ENCODE data around the gene PRKCE. TPM values are rescaled to one million over a fixed set of nuclear protein-coding genes. Genes with fewer than 3 reads are reported as not detected.

The PRKCE gene
- total and polyA plus RNA-seq, 2 of the 8 experiments (the other 6 are each of a cell fraction or from before 2014, with no cell fraction given), result 0.54 to 2.1 TPM

DNA sequence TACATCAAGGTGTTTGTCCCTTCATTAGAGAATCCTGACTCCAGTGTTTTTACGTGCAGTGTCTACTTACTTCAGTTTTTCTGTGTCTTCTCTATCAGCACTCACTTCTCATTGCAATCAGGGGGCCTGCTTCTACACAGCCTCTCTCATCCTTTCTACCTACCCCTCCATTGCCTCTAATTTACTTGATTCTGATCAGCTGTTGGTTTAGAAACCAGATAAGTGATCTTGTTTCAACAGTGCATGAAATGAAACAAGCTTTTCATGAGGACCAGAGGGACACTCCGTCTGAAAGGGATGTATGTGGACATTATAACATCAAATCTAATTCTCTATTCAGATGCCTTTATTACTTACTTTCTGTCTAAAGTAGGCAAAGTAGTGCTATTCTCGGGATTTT, 136.9 kb downstream of the PRKCE start (continued):
- TF ChIP-seq, protein P1, sequence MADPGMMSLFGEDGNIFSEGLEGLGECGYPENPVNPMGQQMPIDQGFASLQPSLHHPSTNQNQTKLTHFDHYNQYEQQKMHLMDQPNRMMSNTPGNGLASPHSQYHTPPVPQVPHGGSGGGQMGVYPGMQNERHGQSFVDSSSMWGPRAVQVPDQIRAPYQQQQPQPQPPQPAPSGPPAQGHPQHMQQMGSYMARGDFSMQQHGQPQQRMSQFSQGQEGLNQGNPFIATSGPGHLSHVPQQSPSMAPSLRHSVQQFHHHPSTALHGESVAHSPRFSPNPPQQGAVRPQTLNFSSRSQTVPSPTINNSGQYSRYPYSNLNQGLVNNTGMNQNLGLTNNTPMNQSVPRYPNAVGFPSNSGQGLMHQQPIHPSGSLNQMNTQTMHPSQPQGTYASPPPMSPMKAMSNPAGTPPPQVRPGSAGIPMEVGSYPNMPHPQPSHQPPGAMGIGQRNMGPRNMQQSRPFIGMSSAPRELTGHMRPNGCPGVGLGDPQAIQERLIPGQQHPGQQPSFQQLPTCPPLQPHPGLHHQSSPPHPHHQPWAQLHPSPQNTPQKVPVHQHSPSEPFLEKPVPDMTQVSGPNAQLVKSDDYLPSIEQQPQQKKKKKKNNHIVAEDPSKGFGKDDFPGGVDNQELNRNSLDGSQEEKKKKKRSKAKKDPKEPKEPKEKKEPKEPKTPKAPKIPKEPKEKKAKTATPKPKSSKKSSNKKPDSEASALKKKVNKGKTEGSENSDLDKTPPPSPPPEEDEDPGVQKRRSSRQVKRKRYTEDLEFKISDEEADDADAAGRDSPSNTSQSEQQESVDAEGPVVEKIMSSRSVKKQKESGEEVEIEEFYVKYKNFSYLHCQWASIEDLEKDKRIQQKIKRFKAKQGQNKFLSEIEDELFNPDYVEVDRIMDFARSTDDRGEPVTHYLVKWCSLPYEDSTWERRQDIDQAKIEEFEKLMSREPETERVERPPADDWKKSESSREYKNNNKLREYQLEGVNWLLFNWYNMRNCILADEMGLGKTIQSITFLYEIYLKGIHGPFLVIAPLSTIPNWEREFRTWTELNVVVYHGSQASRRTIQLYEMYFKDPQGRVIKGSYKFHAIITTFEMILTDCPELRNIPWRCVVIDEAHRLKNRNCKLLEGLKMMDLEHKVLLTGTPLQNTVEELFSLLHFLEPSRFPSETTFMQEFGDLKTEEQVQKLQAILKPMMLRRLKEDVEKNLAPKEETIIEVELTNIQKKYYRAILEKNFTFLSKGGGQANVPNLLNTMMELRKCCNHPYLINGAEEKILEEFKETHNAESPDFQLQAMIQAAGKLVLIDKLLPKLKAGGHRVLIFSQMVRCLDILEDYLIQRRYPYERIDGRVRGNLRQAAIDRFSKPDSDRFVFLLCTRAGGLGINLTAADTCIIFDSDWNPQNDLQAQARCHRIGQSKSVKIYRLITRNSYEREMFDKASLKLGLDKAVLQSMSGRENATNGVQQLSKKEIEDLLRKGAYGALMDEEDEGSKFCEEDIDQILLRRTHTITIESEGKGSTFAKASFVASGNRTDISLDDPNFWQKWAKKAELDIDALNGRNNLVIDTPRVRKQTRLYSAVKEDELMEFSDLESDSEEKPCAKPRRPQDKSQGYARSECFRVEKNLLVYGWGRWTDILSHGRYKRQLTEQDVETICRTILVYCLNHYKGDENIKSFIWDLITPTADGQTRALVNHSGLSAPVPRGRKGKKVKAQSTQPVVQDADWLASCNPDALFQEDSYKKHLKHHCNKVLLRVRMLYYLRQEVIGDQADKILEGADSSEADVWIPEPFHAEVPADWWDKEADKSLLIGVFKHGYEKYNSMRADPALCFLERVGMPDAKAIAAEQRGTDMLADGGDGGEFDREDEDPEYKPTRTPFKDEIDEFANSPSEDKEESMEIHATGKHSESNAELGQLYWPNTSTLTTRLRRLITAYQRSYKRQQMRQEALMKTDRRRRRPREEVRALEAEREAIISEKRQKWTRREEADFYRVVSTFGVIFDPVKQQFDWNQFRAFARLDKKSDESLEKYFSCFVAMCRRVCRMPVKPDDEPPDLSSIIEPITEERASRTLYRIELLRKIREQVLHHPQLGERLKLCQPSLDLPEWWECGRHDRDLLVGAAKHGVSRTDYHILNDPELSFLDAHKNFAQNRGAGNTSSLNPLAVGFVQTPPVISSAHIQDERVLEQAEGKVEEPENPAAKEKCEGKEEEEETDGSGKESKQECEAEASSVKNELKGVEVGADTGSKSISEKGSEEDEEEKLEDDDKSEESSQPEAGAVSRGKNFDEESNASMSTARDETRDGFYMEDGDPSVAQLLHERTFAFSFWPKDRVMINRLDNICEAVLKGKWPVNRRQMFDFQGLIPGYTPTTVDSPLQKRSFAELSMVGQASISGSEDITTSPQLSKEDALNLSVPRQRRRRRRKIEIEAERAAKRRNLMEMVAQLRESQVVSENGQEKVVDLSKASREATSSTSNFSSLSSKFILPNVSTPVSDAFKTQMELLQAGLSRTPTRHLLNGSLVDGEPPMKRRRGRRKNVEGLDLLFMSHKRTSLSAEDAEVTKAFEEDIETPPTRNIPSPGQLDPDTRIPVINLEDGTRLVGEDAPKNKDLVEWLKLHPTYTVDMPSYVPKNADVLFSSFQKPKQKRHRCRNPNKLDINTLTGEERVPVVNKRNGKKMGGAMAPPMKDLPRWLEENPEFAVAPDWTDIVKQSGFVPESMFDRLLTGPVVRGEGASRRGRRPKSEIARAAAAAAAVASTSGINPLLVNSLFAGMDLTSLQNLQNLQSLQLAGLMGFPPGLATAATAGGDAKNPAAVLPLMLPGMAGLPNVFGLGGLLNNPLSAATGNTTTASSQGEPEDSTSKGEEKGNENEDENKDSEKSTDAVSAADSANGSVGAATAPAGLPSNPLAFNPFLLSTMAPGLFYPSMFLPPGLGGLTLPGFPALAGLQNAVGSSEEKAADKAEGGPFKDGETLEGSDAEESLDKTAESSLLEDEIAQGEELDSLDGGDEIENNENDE (IDR thresholded peaks at IDR 0.05; ENCODE audit: insufficient replicate concordance, low read length), result no peak
- TF ChIP-seq SP4 (IDR thresholded peaks at IDR 0.05; ENCODE audit: low read length) (no peak), TEAD4 (IDR thresholded peaks at IDR 0.05; ENCODE audit: low read depth, low read length) (no peak), SP2 (IDR thresholded peaks at IDR 0.05; ENCODE audit: low read length) (no peak), RBBP5 (IDR thresholded peaks at IDR 0.05; ENCODE audit: borderline replicate concordance, low read depth, low read length) (no peak), NRF1 (IDR thresholded peaks at IDR 0.05; ENCODE audit: low read depth, low read length) (no peak), SIN3A (conservative IDR thresholded peaks at IDR 0.05 in 1 of 2, IDR thresholded peaks at IDR 0.05 in 1 of 2; ENCODE audit: low read depth in 1 of 2, low read length in 2 of 2) (no peak), SIRT6 (IDR thresholded peaks at IDR 0.05; ENCODE audit: low read length) (no peak), KDM5A (IDR thresholded peaks at IDR 0.05; ENCODE audit: low read length) (no peak), JUND (IDR thresholded peaks at IDR 0.05; ENCODE audit: low read length) (no peak)
- TF ChIP-seq, protein P2, sequence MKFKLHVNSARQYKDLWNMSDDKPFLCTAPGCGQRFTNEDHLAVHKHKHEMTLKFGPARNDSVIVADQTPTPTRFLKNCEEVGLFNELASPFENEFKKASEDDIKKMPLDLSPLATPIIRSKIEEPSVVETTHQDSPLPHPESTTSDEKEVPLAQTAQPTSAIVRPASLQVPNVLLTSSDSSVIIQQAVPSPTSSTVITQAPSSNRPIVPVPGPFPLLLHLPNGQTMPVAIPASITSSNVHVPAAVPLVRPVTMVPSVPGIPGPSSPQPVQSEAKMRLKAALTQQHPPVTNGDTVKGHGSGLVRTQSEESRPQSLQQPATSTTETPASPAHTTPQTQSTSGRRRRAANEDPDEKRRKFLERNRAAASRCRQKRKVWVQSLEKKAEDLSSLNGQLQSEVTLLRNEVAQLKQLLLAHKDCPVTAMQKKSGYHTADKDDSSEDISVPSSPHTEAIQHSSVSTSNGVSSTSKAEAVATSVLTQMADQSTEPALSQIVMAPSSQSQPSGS (IDR thresholded peaks at IDR 0.05; ENCODE audit: low read length), result no peak
